ENCODE results near the gene CNOT8.

DNA sequence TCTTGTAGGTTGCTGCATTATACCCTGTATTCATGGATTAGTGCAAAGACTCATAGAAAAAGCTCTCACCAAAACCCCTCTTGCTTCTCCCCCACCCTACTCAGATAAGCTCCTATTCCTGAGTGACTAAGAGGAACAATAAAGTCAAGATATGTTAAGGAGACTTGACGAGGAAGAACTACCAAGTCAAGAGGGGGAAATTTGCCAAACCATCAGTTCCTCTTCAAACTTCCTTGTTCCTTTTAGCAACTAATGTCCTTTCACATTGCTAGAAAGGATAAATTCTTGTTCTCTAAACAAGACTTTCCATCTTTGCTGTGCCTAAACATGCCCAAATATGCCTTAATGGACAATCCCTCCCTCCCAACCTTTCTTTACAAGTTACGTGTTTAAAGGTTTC is 27.0 kb downstream of the CNOT8 start:
- TF ChIP-seq POLR2A (IDR thresholded peaks at IDR 0.05) = no peak
- TF ChIP-seq, protein P1, sequence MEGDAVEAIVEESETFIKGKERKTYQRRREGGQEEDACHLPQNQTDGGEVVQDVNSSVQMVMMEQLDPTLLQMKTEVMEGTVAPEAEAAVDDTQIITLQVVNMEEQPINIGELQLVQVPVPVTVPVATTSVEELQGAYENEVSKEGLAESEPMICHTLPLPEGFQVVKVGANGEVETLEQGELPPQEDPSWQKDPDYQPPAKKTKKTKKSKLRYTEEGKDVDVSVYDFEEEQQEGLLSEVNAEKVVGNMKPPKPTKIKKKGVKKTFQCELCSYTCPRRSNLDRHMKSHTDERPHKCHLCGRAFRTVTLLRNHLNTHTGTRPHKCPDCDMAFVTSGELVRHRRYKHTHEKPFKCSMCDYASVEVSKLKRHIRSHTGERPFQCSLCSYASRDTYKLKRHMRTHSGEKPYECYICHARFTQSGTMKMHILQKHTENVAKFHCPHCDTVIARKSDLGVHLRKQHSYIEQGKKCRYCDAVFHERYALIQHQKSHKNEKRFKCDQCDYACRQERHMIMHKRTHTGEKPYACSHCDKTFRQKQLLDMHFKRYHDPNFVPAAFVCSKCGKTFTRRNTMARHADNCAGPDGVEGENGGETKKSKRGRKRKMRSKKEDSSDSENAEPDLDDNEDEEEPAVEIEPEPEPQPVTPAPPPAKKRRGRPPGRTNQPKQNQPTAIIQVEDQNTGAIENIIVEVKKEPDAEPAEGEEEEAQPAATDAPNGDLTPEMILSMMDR (IDR thresholded peaks at IDR 0.05) = no peak

Measured in lower leg skin (tissue), 3 donors.